Smooth muscle cell (in vitro differentiated cells): ENCODE data around the gene EVA1A. TPM values are rescaled to one million over a fixed set of nuclear protein-coding genes. Genes with fewer than 3 reads are reported as not detected.

Source experiments
- DNase-seq: peaks from one replicate; lab custom pipeline; 2025; ENCODE audit not compliant: unreplicated experiment; lab: John Stamatoyannopoulos, UW
- H2AFZ ChIP-seq: fragments of 200-600 bp; sonication (generic); 2 replicates; pipeline ENCODE4 v1.6.0; 2016; ENCODE audit warnings: antibody characterized with exemption, low read depth, mild to moderate bottlenecking
- H3F3A ChIP-seq: fragments of 200-600 bp; sonication (generic); 2 replicates; pipeline ENCODE4 v1.6.0; 2017; ENCODE audit warnings: antibody characterized with exemption, low read depth
- H3K27ac ChIP-seq: fragments of 200-600 bp; sonication (generic); 2 replicates; pipeline ENCODE4 v1.5.1; 2016; ENCODE audit warnings: low read depth, mild to moderate bottlenecking
- H3K27me3 ChIP-seq: fragments of 200-600 bp; sonication (generic); 2 replicates; pipeline ENCODE4 v1.6.1; 2016; ENCODE audit warnings: low read depth, mild to moderate bottlenecking
- H3K36me3 ChIP-seq: fragments of 200-600 bp; sonication (generic); 2 replicates; pipeline ENCODE4 v1.5.1; 2016; ENCODE audit warnings: low read depth
- H3K4me1 ChIP-seq: fragments of 200-600 bp; sonication (generic); 2 replicates; pipeline ENCODE4 v1.5.1; 2016; ENCODE audit warnings: low read depth
- H3K4me2 ChIP-seq: fragments of 200-600 bp; sonication (generic); 2 replicates; pipeline ENCODE4 v1.6.0; 2016; ENCODE audit warnings: mild to moderate bottlenecking
- H3K4me3 ChIP-seq: fragments of 200-600 bp; sonication (generic); 2 replicates; pipeline ENCODE4 v1.5.1; 2016; ENCODE audit warnings: mild to moderate bottlenecking
- H3K79me2 ChIP-seq: fragments of 200-600 bp; sonication (generic); 2 replicates; pipeline ENCODE4 v1.6.0; 2016; ENCODE audit warnings: low read depth, mild to moderate bottlenecking
- H3K9ac ChIP-seq: fragments of 200-600 bp; sonication (generic); 2 replicates; pipeline ENCODE4 v1.6.0; 2016; ENCODE audit warnings: low read depth
- H3K9me3 ChIP-seq: fragments of 200-600 bp; sonication (generic); replicated peaks from 2 replicates; pipeline ENCODE4 v1.5.1; 2016; ENCODE audit warnings: low read depth
- H4K20me1 ChIP-seq: fragments of 200-600 bp; sonication (generic); 2 replicates; pipeline ENCODE4 v1.6.0; 2016; ENCODE audit warnings: low read depth
- WGBS: methylation state at CpG from one replicate; pipeline ENCODE4 v1.1.7; 2016; ENCODE audit warnings: low lambda C conversion rate; 5-methylcytosine and 5-hydroxymethylcytosine counted together
- polyA plus RNA-seq: library from polyadenylated mRNA; unstranded; fragments of >200 nt; fragmentation: Nextera tagmentation; extraction: Ambion mirVana; gene quantifications from 2 replicates; pipeline ENCODE4 v1.2.1, GENCODE V29; 2016
- total RNA-seq: library from RNA; depleted of rRNA; stranded (reverse); fragments of >200 nt; gene quantifications from 2 replicates; pipeline ENCODE4 v1.2.3, GENCODE V29; 2014
- TF ChIP-seq, protein P1 (sequence below): fragments of 200-600 bp; sonication (generic); IDR thresholded peaks from 2 replicates; pipeline ENCODE4 v1.5.1; 2017; ENCODE audit warnings: borderline replicate concordance, mild to moderate bottlenecking, antibody characterized with exemption; ENCODE audit not compliant: insufficient read depth, poor library complexity, severe bottlenecking

The EVA1A gene
- total and polyA plus RNA-seq, 2 experiments from 2014 or later: 84.1 to 89.2 TPM

DNA sequence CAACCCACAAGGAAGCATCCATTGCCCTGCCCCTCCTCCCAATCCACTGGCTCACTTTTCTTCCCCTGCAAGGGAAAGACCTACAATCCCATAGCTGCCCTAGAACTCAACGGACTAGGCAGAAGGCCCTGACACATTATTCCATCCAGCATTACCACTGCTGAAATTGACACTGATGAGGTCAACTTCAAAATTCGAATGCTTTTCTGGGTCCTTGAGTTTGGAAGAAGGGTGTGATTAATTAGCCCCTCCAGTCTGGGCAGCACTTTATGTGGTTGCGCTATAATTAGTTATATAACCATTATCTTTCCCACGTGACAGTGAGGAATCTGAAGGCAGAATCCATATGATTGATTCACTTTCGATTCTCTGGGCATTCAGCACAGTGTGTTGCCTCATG, 55.7 kb downstream of the EVA1A start:
- H3K4me2 ChIP-seq: no peak overlapping the region
- H3K9ac ChIP-seq: no peak overlapping the region
- H3F3A ChIP-seq: no peaks in the 10 kb centered on the region
- H4K20me1 ChIP-seq: no peaks in the 10 kb centered on the region
- DNase-seq: no peak
- H3K79me2 ChIP-seq: no peaks in the 10 kb centered on the region
- 90% methylated on average over 5 of the region's 5 CpGs for WGBS
- no peaks in the 10 kb centered on the region for H3K36me3 ChIP-seq
- H3K4me3 ChIP-seq: no peak overlapping the region
- H3K27me3 ChIP-seq: no peaks in the 10 kb centered on the region
- H3K27ac ChIP-seq: no peak overlapping the region
- no peak overlapping the region for H2AFZ ChIP-seq
- no peaks in the 10 kb centered on the region for H3K4me1 ChIP-seq
- TF ChIP-seq, protein P1, sequence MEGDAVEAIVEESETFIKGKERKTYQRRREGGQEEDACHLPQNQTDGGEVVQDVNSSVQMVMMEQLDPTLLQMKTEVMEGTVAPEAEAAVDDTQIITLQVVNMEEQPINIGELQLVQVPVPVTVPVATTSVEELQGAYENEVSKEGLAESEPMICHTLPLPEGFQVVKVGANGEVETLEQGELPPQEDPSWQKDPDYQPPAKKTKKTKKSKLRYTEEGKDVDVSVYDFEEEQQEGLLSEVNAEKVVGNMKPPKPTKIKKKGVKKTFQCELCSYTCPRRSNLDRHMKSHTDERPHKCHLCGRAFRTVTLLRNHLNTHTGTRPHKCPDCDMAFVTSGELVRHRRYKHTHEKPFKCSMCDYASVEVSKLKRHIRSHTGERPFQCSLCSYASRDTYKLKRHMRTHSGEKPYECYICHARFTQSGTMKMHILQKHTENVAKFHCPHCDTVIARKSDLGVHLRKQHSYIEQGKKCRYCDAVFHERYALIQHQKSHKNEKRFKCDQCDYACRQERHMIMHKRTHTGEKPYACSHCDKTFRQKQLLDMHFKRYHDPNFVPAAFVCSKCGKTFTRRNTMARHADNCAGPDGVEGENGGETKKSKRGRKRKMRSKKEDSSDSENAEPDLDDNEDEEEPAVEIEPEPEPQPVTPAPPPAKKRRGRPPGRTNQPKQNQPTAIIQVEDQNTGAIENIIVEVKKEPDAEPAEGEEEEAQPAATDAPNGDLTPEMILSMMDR: no peak
- no peaks in the 10 kb centered on the region for H3K9me3 ChIP-seq

DNA sequence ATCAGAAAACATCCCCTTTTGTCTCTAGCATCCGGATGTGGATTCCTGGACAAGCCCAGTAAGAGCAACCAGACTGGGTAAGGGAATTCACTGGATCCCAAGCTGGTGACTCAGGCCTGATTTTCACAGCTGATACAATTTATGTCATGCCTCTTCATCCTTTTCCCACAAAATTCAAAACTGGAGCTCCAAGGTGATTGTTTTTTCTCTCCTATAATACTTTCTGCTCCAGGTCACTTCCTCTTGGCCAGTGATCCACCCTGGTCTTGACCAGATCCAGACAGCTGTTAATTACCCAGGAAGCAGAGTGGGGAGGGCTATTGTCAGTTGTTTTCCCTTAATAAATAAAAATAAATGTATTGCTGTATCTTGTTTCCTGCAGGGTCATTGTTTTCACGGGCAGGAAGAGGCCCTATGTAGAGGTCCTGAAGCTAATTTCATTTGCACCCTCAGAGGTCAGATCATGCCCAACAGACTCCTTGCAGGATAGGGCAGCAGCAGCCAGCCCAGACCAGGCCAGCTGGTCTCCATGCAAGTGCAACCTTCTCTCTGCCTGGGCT, 57.6 kb downstream of the EVA1A start:
- Histone ChIP-seq H3K79me2 (no peaks in the 10 kb centered on the region), H3K36me3 (no peaks in the 10 kb centered on the region), H3K4me1 (no peaks in the 10 kb centered on the region), H3K4me3 (no peak overlapping the region), H3K4me2 (no peak overlapping the region), H3K9ac (no peak overlapping the region), H4K20me1 (peaks cover 7% of the 10 kb centered on the region), H3K27me3 (no peaks in the 10 kb centered on the region), H2AFZ (no peak overlapping the region), H3F3A (no peaks in the 10 kb centered on the region), H3K9me3 (no peaks in the 10 kb centered on the region), H3K27ac (peak overlapping the region; percentile 54)
- DNase-seq: no peak
- 41% methylated on average over 2 of the region's 2 CpGs for WGBS
- TF ChIP-seq, protein P1: no peak

DNA sequence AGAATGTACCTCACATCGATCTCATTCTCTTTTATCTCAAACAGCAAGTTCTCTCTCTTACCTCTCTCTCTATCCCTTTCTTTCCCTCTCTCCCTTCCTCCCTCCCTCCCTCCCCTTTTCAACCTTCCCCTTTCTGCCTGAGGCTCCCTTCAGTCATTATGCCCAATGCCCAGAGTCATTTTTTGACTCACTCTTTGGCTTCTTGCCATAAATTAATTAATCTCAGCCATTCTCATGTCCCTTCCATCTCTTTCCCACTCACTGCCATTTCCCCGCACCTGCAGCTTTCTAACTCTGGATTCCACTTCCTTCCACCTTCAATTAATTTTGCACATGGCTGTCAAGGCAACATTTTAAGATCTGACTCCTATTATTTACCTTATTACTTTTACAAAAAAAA, 60.1 kb downstream of the EVA1A start:
- H3K79me2 ChIP-seq: no peaks in the 10 kb centered on the region

DNA sequence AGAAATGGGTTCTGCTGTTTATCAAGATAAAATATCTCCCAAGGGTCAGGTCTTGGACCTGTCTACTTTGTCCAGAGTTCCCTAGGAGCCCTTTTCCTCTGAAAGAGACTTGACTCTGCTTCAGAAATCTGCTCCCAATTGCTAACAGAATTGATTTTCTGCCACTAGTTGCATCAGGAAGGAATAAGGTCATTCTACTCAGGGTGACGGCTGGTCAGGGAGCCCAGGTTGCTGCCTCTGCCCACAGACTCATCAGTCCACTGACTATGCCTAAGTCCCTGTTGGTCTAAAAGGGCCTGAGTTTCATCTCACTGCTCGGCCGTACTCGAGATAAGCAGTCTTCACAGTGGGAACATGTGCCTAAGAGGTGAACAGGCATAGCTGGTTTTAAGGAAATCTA, 61.2 kb downstream of the EVA1A start:
- no peaks in the 10 kb centered on the region for H3K79me2 ChIP-seq

More for the DNA sequence above, 60.1 kb downstream of the EVA1A start:
- Histone ChIP-seq H3K9ac (no peak overlapping the region), H3K9me3 (no peaks in the 10 kb centered on the region), H3K4me1 (no peaks in the 10 kb centered on the region), H3K4me2 (no peak overlapping the region), H4K20me1 (peaks cover 21% of the 10 kb centered on the region), H2AFZ (no peak overlapping the region), H3K27me3 (no peaks in the 10 kb centered on the region), H3K36me3 (no peaks in the 10 kb centered on the region), H3K27ac (no peak overlapping the region), H3F3A (no peaks in the 10 kb centered on the region), H3K4me3 (no peak overlapping the region)
- no peak for DNase-seq
- TF ChIP-seq, protein P1: no peak
- WGBS: 98% methylated on average over 2 of the region's 2 CpGs

More for the DNA sequence above, 61.2 kb downstream of the EVA1A start:
- DNase-seq: no peak
- no peaks in the 10 kb centered on the region for H3K4me1 ChIP-seq
- H4K20me1 ChIP-seq: peaks cover 27% of the 10 kb centered on the region
- 90% methylated on average over 4 of the region's 4 CpGs for WGBS
- H2AFZ ChIP-seq: no peak overlapping the region
- H3K27ac ChIP-seq: no peak overlapping the region
- no peak overlapping the region for H3K4me3 ChIP-seq
- H3K36me3 ChIP-seq: no peaks in the 10 kb centered on the region
- H3K9me3 ChIP-seq: no peaks in the 10 kb centered on the region
- no peak overlapping the region for H3K9ac ChIP-seq
- no peak overlapping the region for H3K4me2 ChIP-seq
- H3K27me3 ChIP-seq: no peaks in the 10 kb centered on the region
- TF ChIP-seq, protein P1: no peak
- H3F3A ChIP-seq: no peaks in the 10 kb centered on the region
